Activated CD4-positive, alpha-beta T cell treated with anti-CD3 and anti-CD28 coated beads, Interleukin-2, amount 10 ng/mL, durations not matched to agents 24 days and 14 days (primary cell): ENCODE measurements around the gene SUGCT. TPM values are rescaled to one million over a fixed set of nuclear protein-coding genes. Genes with fewer than 3 reads are reported as not detected.
"Not testable (repeated sequence)": the region's sequence is repeated elsewhere in the genome, so short reads cannot be mapped to it uniquely, and the experiment has no call there.

Experiments used
- DNase-seq: peaks from one replicate; pipeline ENCODE4 v3.0.0; 2022
- H3K27ac Mint-ChIP-seq: one replicate; pipeline ENCODE4 v1.8.0; 2022; ENCODE audit warnings: mild to moderate bottlenecking, mixed read lengths
- H3K27me3 Mint-ChIP-seq: one replicate; pipeline ENCODE4 v1.8.0; 2022; ENCODE audit warnings: mixed read lengths
- H3K36me3 Mint-ChIP-seq: one replicate; pipeline ENCODE4 v1.8.0; 2022; ENCODE audit warnings: low read depth, mild to moderate bottlenecking, mixed read lengths
- H3K4me1 Mint-ChIP-seq: one replicate; pipeline ENCODE4 v1.8.0; 2021; ENCODE audit warnings: mixed read lengths
- H3K4me3 Mint-ChIP-seq: one replicate; pipeline ENCODE4 v1.8.0; 2022; ENCODE audit warnings: mild to moderate bottlenecking, moderate library complexity, mixed read lengths
- H3K9me3 Mint-ChIP-seq: one replicate; pipeline ENCODE4 v1.8.0; 2021; ENCODE audit warnings: mixed read lengths
- intact Hi-C: fragments of 100-400 bp; cut with micrococcal nuclease; formaldehyde crosslinking; loops from one replicate; pipeline ENCODE4 v1.15.1; 2023
- total RNA-seq: library from RNA; stranded (reverse); gene quantifications from 2 replicates; pipeline ENCODE4 v1.2.3, GENCODE V29; 2022

Gene SUGCT
- total RNA-seq, 1 donor from 2014 or later = 0.91 TPM

- H3K4me3 Mint-ChIP-seq, intact Hi-C loops, H3K27me3 Mint-ChIP-seq, H3K36me3 Mint-ChIP-seq, DNase-seq, H3K4me1 Mint-ChIP-seq, H3K27ac Mint-ChIP-seq: not testable (repeated sequence)
- peaks cover 15% of the 10 kb centered on the region for H3K9me3 Mint-ChIP-seq
These were observed 516.1 kb downstream of the SUGCT start for GRCh38 chr7:40650903-40651302.

GRCh38 chr7:40654171-40654570 lies 519.4 kb downstream of the SUGCT start:
- H3K36me3 Mint-ChIP-seq = no peaks in the 10 kb centered on the region
- peaks cover 8% of the 10 kb centered on the region for H3K27me3 Mint-ChIP-seq
- intact Hi-C loops = no loop called here
- no peak overlapping the region for H3K27ac Mint-ChIP-seq
- H3K9me3 Mint-ChIP-seq = peaks cover 15% of the 10 kb centered on the region
- DNase-seq = no peak
- H3K4me1 Mint-ChIP-seq = no peaks in the 10 kb centered on the region
- no peak overlapping the region for H3K4me3 Mint-ChIP-seq

GRCh38 chr7:40655426-40655825 lies 520.6 kb downstream of the SUGCT start:
- peaks cover 15% of the 10 kb centered on the region for H3K9me3 Mint-ChIP-seq
- no peak overlapping the region for H3K27ac Mint-ChIP-seq
- intact Hi-C loops = no loop called here
- H3K36me3 Mint-ChIP-seq = no peaks in the 10 kb centered on the region
- H3K27me3 Mint-ChIP-seq = peaks cover 8% of the 10 kb centered on the region
- H3K4me1 Mint-ChIP-seq = no peaks in the 10 kb centered on the region
- DNase-seq = no peak
- H3K4me3 Mint-ChIP-seq = no peak overlapping the region

- H3K27ac Mint-ChIP-seq = no peak overlapping the region
- H3K4me3 Mint-ChIP-seq = no peak overlapping the region
- no peak for DNase-seq
- peaks cover 11% of the 10 kb centered on the region for H3K9me3 Mint-ChIP-seq
- H3K36me3 Mint-ChIP-seq = no peaks in the 10 kb centered on the region
- H3K4me1 Mint-ChIP-seq = no peaks in the 10 kb centered on the region
- H3K27me3 Mint-ChIP-seq = peaks cover 8% of the 10 kb centered on the region
- intact Hi-C loops = no loop called here
These were observed 521.5 kb downstream of the SUGCT start for GRCh38 chr7:40656349-40656748.

GRCh38 chr7:40658729-40659128 lies 523.9 kb downstream of the SUGCT start:
- H3K27me3 Mint-ChIP-seq = peaks cover 2% of the 10 kb centered on the region
- intact Hi-C loops = no loop called here
- H3K4me3 Mint-ChIP-seq = no peak overlapping the region
- no peaks in the 10 kb centered on the region for H3K9me3 Mint-ChIP-seq
- no peaks in the 10 kb centered on the region for H3K4me1 Mint-ChIP-seq
- H3K27ac Mint-ChIP-seq = no peak overlapping the region
- DNase-seq = no peak
- H3K36me3 Mint-ChIP-seq = no peaks in the 10 kb centered on the region

- DNase-seq = no peak
- Mint-ChIP-seq H3K27ac (no peak overlapping the region), H3K36me3 (no peaks in the 10 kb centered on the region), H3K4me3 (no peak overlapping the region), H3K9me3 (no peaks in the 10 kb centered on the region), H3K27me3 (peaks cover 2% of the 10 kb centered on the region), H3K4me1 (no peaks in the 10 kb centered on the region)
- intact Hi-C loops = no loop called here
These were observed 524.4 kb downstream of the SUGCT start for GRCh38 chr7:40659231-40659630.

- Mint-ChIP-seq H3K27me3 (peaks cover 3% of the 10 kb centered on the region), H3K9me3 (no peaks in the 10 kb centered on the region), H3K4me1 (peaks cover 9% of the 10 kb centered on the region), H3K36me3 (no peaks in the 10 kb centered on the region), H3K4me3 (no peak overlapping the region), H3K27ac (no peak overlapping the region)
- no peak for DNase-seq
- intact Hi-C loops = no loop called here
These were observed 538.5 kb downstream of the SUGCT start for GRCh38 chr7:40673285-40673684.

- no peak overlapping the region for H3K4me3 Mint-ChIP-seq
- no peaks in the 10 kb centered on the region for H3K9me3 Mint-ChIP-seq
- intact Hi-C loops = no loop called here
- H3K27ac Mint-ChIP-seq = no peak overlapping the region
- peaks cover 3% of the 10 kb centered on the region for H3K27me3 Mint-ChIP-seq
- DNase-seq = no peak
- peaks cover 9% of the 10 kb centered on the region for H3K4me1 Mint-ChIP-seq
- H3K36me3 Mint-ChIP-seq = no peaks in the 10 kb centered on the region
These were observed 539.5 kb downstream of the SUGCT start for GRCh38 chr7:40674316-40674715.

GRCh38 chr7:40675741-40676140 lies 540.9 kb downstream of the SUGCT start:
- Mint-ChIP-seq H3K4me1 (peaks cover 9% of the 10 kb centered on the region), H3K36me3 (no peaks in the 10 kb centered on the region), H3K27me3 (no peaks in the 10 kb centered on the region)

GRCh38 chr7:40676221-40676620 lies 541.4 kb downstream of the SUGCT start:
- no peak overlapping the region for H3K27ac Mint-ChIP-seq
- no peak overlapping the region for H3K4me3 Mint-ChIP-seq
- no peaks in the 10 kb centered on the region for H3K36me3 Mint-ChIP-seq
- no peaks in the 10 kb centered on the region for H3K9me3 Mint-ChIP-seq
- H3K27me3 Mint-ChIP-seq = no peaks in the 10 kb centered on the region
- intact Hi-C loops = no loop called here
- H3K4me1 Mint-ChIP-seq = peaks cover 9% of the 10 kb centered on the region
- no peak for DNase-seq

More at GRCh38 chr7:40675741-40676140, 540.9 kb downstream of the SUGCT start:
- Mint-ChIP-seq H3K27ac (no peak overlapping the region), H3K9me3 (no peaks in the 10 kb centered on the region), H3K4me3 (no peak overlapping the region)
- no peak for DNase-seq
- intact Hi-C loops = no loop called here

GRCh38 chr7:40680657-40681056 lies 545.9 kb downstream of the SUGCT start:
- H3K27me3 Mint-ChIP-seq = no peaks in the 10 kb centered on the region
- intact Hi-C loops = no loop called here
- H3K4me3 Mint-ChIP-seq = no peak overlapping the region
- H3K9me3 Mint-ChIP-seq = no peaks in the 10 kb centered on the region
- H3K4me1 Mint-ChIP-seq = no peaks in the 10 kb centered on the region
- H3K36me3 Mint-ChIP-seq = no peaks in the 10 kb centered on the region
- no peak overlapping the region for H3K27ac Mint-ChIP-seq
- DNase-seq = no peak

- no peak overlapping the region for H3K27ac Mint-ChIP-seq
- no peak overlapping the region for H3K4me3 Mint-ChIP-seq
- no peaks in the 10 kb centered on the region for H3K27me3 Mint-ChIP-seq
- no peaks in the 10 kb centered on the region for H3K9me3 Mint-ChIP-seq
- no peak for DNase-seq
- intact Hi-C loops = no loop called here
- no peaks in the 10 kb centered on the region for H3K36me3 Mint-ChIP-seq
- H3K4me1 Mint-ChIP-seq = no peaks in the 10 kb centered on the region
These were observed 547.9 kb downstream of the SUGCT start for GRCh38 chr7:40682696-40683095.

- intact Hi-C loops = no loop called here
- no peaks in the 10 kb centered on the region for H3K36me3 Mint-ChIP-seq
- H3K4me1 Mint-ChIP-seq = no peaks in the 10 kb centered on the region
- DNase-seq = no peak
- H3K27me3 Mint-ChIP-seq = peaks cover 2% of the 10 kb centered on the region
- no peak overlapping the region for H3K4me3 Mint-ChIP-seq
- H3K27ac Mint-ChIP-seq = no peak overlapping the region
- H3K9me3 Mint-ChIP-seq = no peaks in the 10 kb centered on the region
These were observed 559.4 kb downstream of the SUGCT start for GRCh38 chr7:40694026-40694809.

GRCh38 chr7:40694991-40695390 lies 560.2 kb downstream of the SUGCT start:
- no peak for DNase-seq
- H3K9me3 Mint-ChIP-seq = no peaks in the 10 kb centered on the region
- H3K27me3 Mint-ChIP-seq = peaks cover 2% of the 10 kb centered on the region
- no peak overlapping the region for H3K4me3 Mint-ChIP-seq
- peaks cover 2% of the 10 kb centered on the region for H3K4me1 Mint-ChIP-seq
- no peak overlapping the region for H3K27ac Mint-ChIP-seq
- intact Hi-C loops = no loop called here
- H3K36me3 Mint-ChIP-seq = no peaks in the 10 kb centered on the region

- Mint-ChIP-seq H3K9me3 (no peaks in the 10 kb centered on the region), H3K27me3 (peaks cover 2% of the 10 kb centered on the region), H3K36me3 (no peaks in the 10 kb centered on the region), H3K27ac (no peak overlapping the region), H3K4me3 (no peak overlapping the region), H3K4me1 (peaks cover 15% of the 10 kb centered on the region)
- intact Hi-C loops = no loop called here
- DNase-seq = no peak
These were observed 562.8 kb downstream of the SUGCT start for GRCh38 chr7:40697653-40698052.
